SK-N-SH (cell line): ENCODE measurements around the gene FZD7. TPM values are rescaled to one million over a fixed set of nuclear protein-coding genes. Genes with fewer than 3 reads are reported as not detected.

Experiments
- CTCF ChIA-PET: fragments of 300-600, 350-600 bp; formaldehyde crosslinking; extraction: SDS; loops from one replicate; lab custom pipeline; 2021; lab: Yijun Ruan, JAX
- POLR2A ChIA-PET: fragments of 350-600 bp; sonication (Branson Sonifier 250); formaldehyde crosslinking; extraction: SDS; loops from one replicate; lab custom pipeline; 2020; ENCODE audit warnings: antibody characterized with exemption, inconsistent platforms; lab: Yijun Ruan, JAX
- DNase-seq: peaks from one replicate; pipeline ENCODE4 v3.0.0; 2012
- H2AFZ ChIP-seq: fragments of 200-600 bp; sonication (generic); 2 replicates; pipeline ENCODE4 v1.8.1; 2016; ENCODE audit warnings: antibody characterized with exemption, mild to moderate bottlenecking, low read depth
- H3F3A ChIP-seq: fragments of 200-600 bp; sonication (generic); replicated peaks from 2 replicates; pipeline ENCODE3; 2016; ENCODE audit warnings: antibody characterized with exemption, mild to moderate bottlenecking; ENCODE audit not compliant: insufficient read depth
- H3K27ac ChIP-seq, 2 experiments: fragments of 200-500 bp in 1 of 2; fragments of 200-600 bp in 1 of 2; sonication (Bioruptor generic) in 1 of 2; sonication (generic), shearing (Covaris generic) in 1 of 2; 2 replicates each; pipeline versions ENCODE4 v1.5.1 to v1.6.1; 2014 to 2016; ENCODE audit warnings: low read depth in 2 of 2, inconsistent platforms in 1 of 2, low read length in 1 of 2, mild to moderate bottlenecking in 1 of 2, mixed read lengths in 1 of 2
- H3K27me3 ChIP-seq: fragments of 200-600 bp; sonication (generic), shearing (Covaris generic); 2 replicates; pipeline ENCODE4 v1.6.1; 2016; ENCODE audit warnings: mixed run types; ENCODE audit not compliant: insufficient read depth
- H3K36me3 ChIP-seq, 2 experiments: fragments of 200-500 bp in 1 of 2; fragments of 200-600 bp in 1 of 2; sonication (Bioruptor generic) in 1 of 2; sonication (generic) in 1 of 2; replicated peaks in 1 of 2; 2 replicates each; pipeline versions ENCODE3 to v1.5.1; 2014 to 2016; ENCODE audit warnings: low read length in 1 of 2, mild to moderate bottlenecking in 1 of 2; ENCODE audit not compliant: insufficient read depth in 2 of 2, control insufficient read depth in 1 of 2
- H3K4me1 ChIP-seq, 2 experiments: fragments of 200-500 bp in 1 of 2; fragments of 200-600 bp in 1 of 2; sonication (Bioruptor generic) in 1 of 2; sonication (generic), shearing (Covaris generic) in 1 of 2; 2 replicates each; pipeline versions ENCODE4 v1.5.1 to v1.6.1; 2014 to 2016; ENCODE audit warnings: low read depth in 1 of 2, low read length in 1 of 2, mixed run types in 1 of 2; ENCODE audit not compliant: insufficient read depth in 2 of 2, control insufficient read depth in 1 of 2
- H3K4me2 ChIP-seq: fragments of 200-600 bp; sonication (generic), shearing (Covaris generic); 2 replicates; pipeline ENCODE4 v1.6.1; 2017; ENCODE audit warnings: mixed run types
- H3K4me3 ChIP-seq, 2 experiments: fragments of 200-500 bp in 1 of 2; fragments of 200-600 bp in 1 of 2; sonication (Bioruptor generic) in 1 of 2; sonication (generic), shearing (Covaris generic) in 1 of 2; 2 replicates each; pipeline versions ENCODE4 v1.5.1 to v1.8.1; 2014 to 2016; ENCODE audit warnings: low read depth in 2 of 2, inconsistent platforms in 1 of 2, low read length in 1 of 2, mild to moderate bottlenecking in 1 of 2, mixed read lengths in 1 of 2, moderate library complexity in 1 of 2
- H3K79me2 ChIP-seq: fragments of 200-600 bp; sonication (generic); 2 replicates; pipeline ENCODE4 v1.8.1; 2017; ENCODE audit warnings: mild to moderate bottlenecking; ENCODE audit not compliant: insufficient read depth
- H3K9ac ChIP-seq: fragments of 200-600 bp; sonication (generic); 2 replicates; pipeline ENCODE4 v1.6.1; 2017; ENCODE audit warnings: mixed run types
- H3K9me2 ChIP-seq: fragments of 200-600 bp; sonication (generic); 2 replicates; pipeline ENCODE4 v1.6.1; 2017; ENCODE audit warnings: mixed run types
- H3K9me3 ChIP-seq: fragments of 200-600 bp; sonication (generic); 2 replicates; pipeline ENCODE4 v1.6.1; 2017; ENCODE audit warnings: mixed run types, mild to moderate bottlenecking, moderate library complexity
- H4K20me1 ChIP-seq: fragments of 200-600 bp; sonication (generic); 2 replicates; pipeline ENCODE4 v1.6.1; 2017; ENCODE audit warnings: mild to moderate bottlenecking, mixed run types; ENCODE audit not compliant: insufficient read depth
- CHD2 ChIP-seq: fragments of 150-350 bp; IDR thresholded peaks from 2 replicates; pipeline ENCODE4 v1.6.1; 2018; ENCODE audit warnings: low read length; ENCODE audit not compliant: partially characterized antibody
- EP300 ChIP-seq, 2 experiments: IDR thresholded peaks; 2 replicates each; pipeline versions ENCODE4 v1.4.0 to v1.6.1; 2012; ENCODE audit warnings: borderline replicate concordance in 1 of 2, low read depth in 1 of 2, low read length in 1 of 2
- EZH2phosphoT487 ChIP-seq: fragments of 200-600 bp; sonication (generic); IDR thresholded peaks from 2 replicates; pipeline ENCODE4 v1.6.1; 2017; ENCODE audit warnings: low read depth, mixed run types, mild to moderate bottlenecking, antibody characterized with exemption, moderate library complexity, borderline replicate concordance
- FOXM1 ChIP-seq: IDR thresholded peaks from 2 replicates; pipeline ENCODE4 v1.4.0; 2012; ENCODE audit warnings: low read depth, mild to moderate bottlenecking
- GATA2 ChIP-seq: sonication (generic); formaldehyde crosslinking; IDR thresholded peaks from 2 replicates; pipeline ENCODE4 v1.5.0; 2020; ENCODE audit warnings: mild to moderate bottlenecking, missing genetic modification reagents
- JUND ChIP-seq: IDR thresholded peaks from 2 replicates; pipeline ENCODE4 v1.4.0; 2012
- MXI1 ChIP-seq: IDR thresholded peaks from 2 replicates; pipeline ENCODE4 v1.6.1; 2012; ENCODE audit warnings: mild to moderate bottlenecking, low read depth, low read length, improper control_type of control experiment
- NFIC ChIP-seq: IDR thresholded peaks from 2 replicates; pipeline ENCODE4 v1.4.0; 2012; ENCODE audit warnings: borderline replicate concordance
- NRF1 ChIP-seq: IDR thresholded peaks from 2 replicates; pipeline ENCODE4 v1.6.1; 2012; ENCODE audit warnings: low read depth, mild to moderate bottlenecking, low read length
- RXRA ChIP-seq: IDR thresholded peaks from 2 replicates; pipeline ENCODE4 v1.4.0; 2012; ENCODE audit warnings: low read depth, mild to moderate bottlenecking, borderline replicate concordance
- SIN3A ChIP-seq: IDR thresholded peaks from 2 replicates; pipeline ENCODE4 v1.6.1; 2012; ENCODE audit warnings: low read depth, mild to moderate bottlenecking, low read length, moderate library complexity, borderline replicate concordance
- SMC3 ChIP-seq: IDR thresholded peaks from 2 replicates; pipeline ENCODE4 v1.6.1; 2012; ENCODE audit warnings: low read depth, low read length, improper control_type of control experiment
- TCF12 ChIP-seq: IDR thresholded peaks from 2 replicates; pipeline ENCODE4 v1.4.0; 2012
- YY1 ChIP-seq: IDR thresholded peaks from 2 replicates; pipeline ENCODE4 v1.4.0; 2012; ENCODE audit warnings: low read depth, mild to moderate bottlenecking
- WGBS: methylation state at CpG from one replicate; pipeline ENCODE4 v1.1.6; 2017; ENCODE audit warnings: low lambda C conversion rate; 5-methylcytosine and 5-hydroxymethylcytosine counted together
- polyA plus RNA-seq, 3 experiments: library from polyadenylated mRNA; depleted of rRNA; stranded (reverse); fragments of >200 nt; gene quantifications; 2 replicates each; pipeline ENCODE4 v1.2.3, GENCODE V29; 2012
- TF ChIP-seq, protein P1 (sequence below): fragments of 200-600 bp; sonication (generic); IDR thresholded peaks from 2 replicates; pipeline ENCODE4 v1.6.1; 2017; ENCODE audit warnings: antibody characterized with exemption, mild to moderate bottlenecking, moderate library complexity
- TF ChIP-seq, protein P2 (sequence below): IDR thresholded peaks from 2 replicates; pipeline ENCODE4 v1.6.1; 2012; ENCODE audit warnings: mild to moderate bottlenecking, low read depth, low read length, moderate library complexity
- TF ChIP-seq, protein P3 (sequence below): fragments of 150-350 bp; IDR thresholded peaks from 2 replicates; pipeline ENCODE4 v1.6.1; 2016; ENCODE audit warnings: mild to moderate bottlenecking, low read depth, low read length

Gene FZD7
- polyA plus RNA-seq, 1 of the 3 experiments (the other 2 are of a cell fraction) = 19.7 TPM

DNA sequence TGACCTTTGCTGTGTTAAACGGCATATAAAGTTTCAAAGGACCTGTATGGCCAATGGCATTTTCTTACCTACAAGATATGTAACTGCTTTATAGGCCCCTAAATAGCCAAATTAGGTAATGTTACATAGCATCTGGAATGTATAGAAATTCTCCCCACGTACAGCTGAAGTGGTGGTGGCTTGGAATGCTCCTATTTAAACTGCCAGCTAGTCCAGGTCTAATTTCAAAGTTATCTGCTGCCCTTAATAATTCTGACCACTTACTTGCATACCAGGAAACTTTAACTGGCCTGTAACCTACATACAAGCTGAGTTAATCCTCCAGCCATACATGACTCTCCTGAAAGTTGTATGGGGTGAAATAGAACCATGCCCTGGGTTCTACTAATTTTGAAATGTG, 40.7 kb downstream of the FZD7 start:
- CTCF ChIA-PET = interaction anchor here (3.0 kb wide), 1 partner anchor 15 kb away, joined by 8 read pairs; no protein-coding TSS in a partner anchor

More for the DNA sequence above, 40.7 kb downstream of the FZD7 start:
- Histone ChIP-seq H3K27me3 (no peaks in the 10 kb centered on the region), H3K4me1 (peaks cover 0 to 8% of the 10 kb centered on the region in 2 experiments; a peak in 1 of 4 replicates), H3K4me2 (no peak overlapping the region), H3K36me3 (no peaks in the 10 kb centered on the region), H2AFZ (no peak overlapping the region), H3K9ac (no peak overlapping the region), H3K9me2 (no peaks in the 10 kb centered on the region), H3K79me2 (no peaks in the 10 kb centered on the region), H4K20me1 (no peaks in the 10 kb centered on the region), H3K9me3 (no peaks in the 10 kb centered on the region), H3K4me3 (no peak overlapping the region), H3K27ac (no peak overlapping the region), H3F3A (no peaks in the 10 kb centered on the region)
- no peak for DNase-seq
- POLR2A ChIA-PET = no interaction called here
- WGBS = 72% methylated on average over 2 of the region's 2 CpGs
- TF ChIP-seq TCF12 = no peak
- no peak for TF ChIP-seq YY1
- no peak for TF ChIP-seq GATA2
- TF ChIP-seq, protein P1, sequence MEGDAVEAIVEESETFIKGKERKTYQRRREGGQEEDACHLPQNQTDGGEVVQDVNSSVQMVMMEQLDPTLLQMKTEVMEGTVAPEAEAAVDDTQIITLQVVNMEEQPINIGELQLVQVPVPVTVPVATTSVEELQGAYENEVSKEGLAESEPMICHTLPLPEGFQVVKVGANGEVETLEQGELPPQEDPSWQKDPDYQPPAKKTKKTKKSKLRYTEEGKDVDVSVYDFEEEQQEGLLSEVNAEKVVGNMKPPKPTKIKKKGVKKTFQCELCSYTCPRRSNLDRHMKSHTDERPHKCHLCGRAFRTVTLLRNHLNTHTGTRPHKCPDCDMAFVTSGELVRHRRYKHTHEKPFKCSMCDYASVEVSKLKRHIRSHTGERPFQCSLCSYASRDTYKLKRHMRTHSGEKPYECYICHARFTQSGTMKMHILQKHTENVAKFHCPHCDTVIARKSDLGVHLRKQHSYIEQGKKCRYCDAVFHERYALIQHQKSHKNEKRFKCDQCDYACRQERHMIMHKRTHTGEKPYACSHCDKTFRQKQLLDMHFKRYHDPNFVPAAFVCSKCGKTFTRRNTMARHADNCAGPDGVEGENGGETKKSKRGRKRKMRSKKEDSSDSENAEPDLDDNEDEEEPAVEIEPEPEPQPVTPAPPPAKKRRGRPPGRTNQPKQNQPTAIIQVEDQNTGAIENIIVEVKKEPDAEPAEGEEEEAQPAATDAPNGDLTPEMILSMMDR = no peak
- TF ChIP-seq CHD2 = no peak
- TF ChIP-seq NFIC = no peak
- TF ChIP-seq EZH2phosphoT487 = no peak
- no peak for TF ChIP-seq FOXM1
- TF ChIP-seq MXI1 = no peak
- no peak for TF ChIP-seq SIN3A
- no peak for TF ChIP-seq JUND
- TF ChIP-seq, protein P2, sequence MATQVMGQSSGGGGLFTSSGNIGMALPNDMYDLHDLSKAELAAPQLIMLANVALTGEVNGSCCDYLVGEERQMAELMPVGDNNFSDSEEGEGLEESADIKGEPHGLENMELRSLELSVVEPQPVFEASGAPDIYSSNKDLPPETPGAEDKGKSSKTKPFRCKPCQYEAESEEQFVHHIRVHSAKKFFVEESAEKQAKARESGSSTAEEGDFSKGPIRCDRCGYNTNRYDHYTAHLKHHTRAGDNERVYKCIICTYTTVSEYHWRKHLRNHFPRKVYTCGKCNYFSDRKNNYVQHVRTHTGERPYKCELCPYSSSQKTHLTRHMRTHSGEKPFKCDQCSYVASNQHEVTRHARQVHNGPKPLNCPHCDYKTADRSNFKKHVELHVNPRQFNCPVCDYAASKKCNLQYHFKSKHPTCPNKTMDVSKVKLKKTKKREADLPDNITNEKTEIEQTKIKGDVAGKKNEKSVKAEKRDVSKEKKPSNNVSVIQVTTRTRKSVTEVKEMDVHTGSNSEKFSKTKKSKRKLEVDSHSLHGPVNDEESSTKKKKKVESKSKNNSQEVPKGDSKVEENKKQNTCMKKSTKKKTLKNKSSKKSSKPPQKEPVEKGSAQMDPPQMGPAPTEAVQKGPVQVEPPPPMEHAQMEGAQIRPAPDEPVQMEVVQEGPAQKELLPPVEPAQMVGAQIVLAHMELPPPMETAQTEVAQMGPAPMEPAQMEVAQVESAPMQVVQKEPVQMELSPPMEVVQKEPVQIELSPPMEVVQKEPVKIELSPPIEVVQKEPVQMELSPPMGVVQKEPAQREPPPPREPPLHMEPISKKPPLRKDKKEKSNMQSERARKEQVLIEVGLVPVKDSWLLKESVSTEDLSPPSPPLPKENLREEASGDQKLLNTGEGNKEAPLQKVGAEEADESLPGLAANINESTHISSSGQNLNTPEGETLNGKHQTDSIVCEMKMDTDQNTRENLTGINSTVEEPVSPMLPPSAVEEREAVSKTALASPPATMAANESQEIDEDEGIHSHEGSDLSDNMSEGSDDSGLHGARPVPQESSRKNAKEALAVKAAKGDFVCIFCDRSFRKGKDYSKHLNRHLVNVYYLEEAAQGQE = no peak
- no peak for TF ChIP-seq SMC3
- TF ChIP-seq NRF1 = no peak
- TF ChIP-seq RXRA = no peak
- TF ChIP-seq, protein P3, sequence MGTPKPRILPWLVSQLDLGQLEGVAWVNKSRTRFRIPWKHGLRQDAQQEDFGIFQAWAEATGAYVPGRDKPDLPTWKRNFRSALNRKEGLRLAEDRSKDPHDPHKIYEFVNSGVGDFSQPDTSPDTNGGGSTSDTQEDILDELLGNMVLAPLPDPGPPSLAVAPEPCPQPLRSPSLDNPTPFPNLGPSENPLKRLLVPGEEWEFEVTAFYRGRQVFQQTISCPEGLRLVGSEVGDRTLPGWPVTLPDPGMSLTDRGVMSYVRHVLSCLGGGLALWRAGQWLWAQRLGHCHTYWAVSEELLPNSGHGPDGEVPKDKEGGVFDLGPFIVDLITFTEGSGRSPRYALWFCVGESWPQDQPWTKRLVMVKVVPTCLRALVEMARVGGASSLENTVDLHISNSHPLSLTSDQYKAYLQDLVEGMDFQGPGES = no peak
- TF ChIP-seq EP300 (IDR thresholded peaks at IDR 0.05; ENCODE audit: borderline replicate concordance in 1 of 2, low read depth in 1 of 2, low read length in 1 of 2) = no peak
